ENCODE measurements around the gene TIAM1.
A peak's percentile ranks its signal among the peaks of the same experiment; 100 is the strongest.

The TIAM1 gene

GRCh38 chr21:31162079-31162699 is 181.9 kb downstream of the TIAM1 start:
- Histone ChIP-seq H3K4me3 (ENCODE audit: low read length) (peak overlapping the region; percentile 64), H2AFZ (ENCODE audit: low read depth, low read length) (no peak overlapping the region), H3K9me3 (ENCODE audit: insufficient read depth, low read length) (no peaks in the 10 kb centered on the region), H3K9ac (ENCODE audit: low read length) (no peak overlapping the region), H4K20me1 (ENCODE audit: insufficient read depth, low read length) (no peaks in the 10 kb centered on the region), H3K4me2 (ENCODE audit: low read length) (peak overlapping the region; percentile 63), H3K79me2 (ENCODE audit: low read length) (no peaks in the 10 kb centered on the region), H3K27me3 (ENCODE audit: low read depth, low read length) (no peaks in the 10 kb centered on the region), H3K36me3 (replicated peaks; ENCODE audit: low read depth, low read length) (no peaks in the 10 kb centered on the region), H3K27ac (ENCODE audit: low read length) (no peak overlapping the region), H3K4me1 (ENCODE audit: low read length) (peaks cover 6% of the 10 kb centered on the region)
- no peak for TF ChIP-seq CTCF (IDR thresholded peaks at IDR 0.05; ENCODE audit: low read depth, low read length)

- H3K4me3 ChIP-seq (ENCODE audit: low read length): no peak overlapping the region
Measured at GRCh38 chr21:31161157-31161556, 182.9 kb downstream of the TIAM1 start.

GRCh38 chr21:31159808-31160207 is 184.3 kb downstream of the TIAM1 start:
- no peak overlapping the region for H3K27ac ChIP-seq (ENCODE audit: low read length)
- TF ChIP-seq CTCF (IDR thresholded peaks at IDR 0.05; ENCODE audit: low read depth, low read length) (no peak), EZH2phosphoT487 (IDR thresholded peaks at IDR 0.05; ENCODE audit: low read depth) (no peak)
- H2AFZ ChIP-seq (ENCODE audit: low read depth, low read length): no peak overlapping the region
- H3K27me3 ChIP-seq (ENCODE audit: low read depth, low read length): no peaks in the 10 kb centered on the region
- peaks cover 6% of the 10 kb centered on the region for H3K4me1 ChIP-seq (ENCODE audit: low read length)
- 0 out of 2 replicates have a peak, but pooled peaks cover 7% of the 10 kb centered on the region for H3K9me3 ChIP-seq (ENCODE audit: insufficient read depth, low read length)
- no peak overlapping the region for H3K9ac ChIP-seq (ENCODE audit: low read length)
- H3K36me3 ChIP-seq (replicated peaks; ENCODE audit: low read depth, low read length): no peaks in the 10 kb centered on the region
- no peak overlapping the region for H3K4me2 ChIP-seq (ENCODE audit: low read length)
- H4K20me1 ChIP-seq (ENCODE audit: insufficient read depth, low read length): no peaks in the 10 kb centered on the region
- H3K79me2 ChIP-seq (ENCODE audit: low read length): no peaks in the 10 kb centered on the region
- no peak overlapping the region for H3K4me3 ChIP-seq (ENCODE audit: low read length)

More at GRCh38 chr21:31161157-31161556, 182.9 kb downstream of the TIAM1 start:
- H4K20me1 ChIP-seq (ENCODE audit: insufficient read depth, low read length): no peaks in the 10 kb centered on the region
- H3K36me3 ChIP-seq (replicated peaks; ENCODE audit: low read depth, low read length): no peaks in the 10 kb centered on the region
- H3K79me2 ChIP-seq (ENCODE audit: low read length): no peaks in the 10 kb centered on the region
- peaks cover 6% of the 10 kb centered on the region for H3K4me1 ChIP-seq (ENCODE audit: low read length)
- H3K27ac ChIP-seq (ENCODE audit: low read length): no peak overlapping the region
- H3K27me3 ChIP-seq (ENCODE audit: low read depth, low read length): no peaks in the 10 kb centered on the region
- TF ChIP-seq CTCF (IDR thresholded peaks at IDR 0.05; ENCODE audit: low read depth, low read length) (no peak), EZH2phosphoT487 (IDR thresholded peaks at IDR 0.05; ENCODE audit: low read depth) (no peak)
- 0 out of 2 replicates have a peak, but pooled peaks cover 7% of the 10 kb centered on the region for H3K9me3 ChIP-seq (ENCODE audit: insufficient read depth, low read length)
- no peak overlapping the region for H3K9ac ChIP-seq (ENCODE audit: low read length)
- no peak overlapping the region for H2AFZ ChIP-seq (ENCODE audit: low read depth, low read length)
- H3K4me2 ChIP-seq (ENCODE audit: low read length): no peak overlapping the region

- Histone ChIP-seq H3K4me1 (ENCODE audit: low read length) (peaks cover 6% of the 10 kb centered on the region), H3K36me3 (replicated peaks; ENCODE audit: low read depth, low read length) (no peaks in the 10 kb centered on the region), H3K27ac (ENCODE audit: low read length) (no peak overlapping the region), H4K20me1 (ENCODE audit: insufficient read depth, low read length) (no peaks in the 10 kb centered on the region), H3K4me3 (ENCODE audit: low read length) (no peak overlapping the region), H3K9me3 (ENCODE audit: insufficient read depth, low read length) (0 out of 2 replicates have a peak, but pooled peaks cover 7% of the 10 kb centered on the region), H3K27me3 (ENCODE audit: low read depth, low read length) (no peaks in the 10 kb centered on the region), H3K4me2 (ENCODE audit: low read length) (no peak overlapping the region), H2AFZ (ENCODE audit: low read depth, low read length) (no peak overlapping the region), H3K79me2 (ENCODE audit: low read length) (no peaks in the 10 kb centered on the region), H3K9ac (ENCODE audit: low read length) (no peak overlapping the region)
- TF ChIP-seq CTCF (IDR thresholded peaks at IDR 0.05; ENCODE audit: low read depth, low read length) (no peak), EZH2phosphoT487 (IDR thresholded peaks at IDR 0.05; ENCODE audit: low read depth) (no peak)
Measured at GRCh38 chr21:31158789-31159581, 185.1 kb downstream of the TIAM1 start.

Data from OCI-LY3 (cell line).